GM23248 (cell line): ENCODE data around the gene GBE1.

Experiments used
- EZH2 ChIP-seq: fragments of 200-600 bp; sonication (generic); IDR thresholded peaks from 2 replicates; pipeline ENCODE4 v1.6.1; 2018; ENCODE audit warnings: antibody characterized with exemption, mild to moderate bottlenecking; ENCODE audit not compliant: insufficient read depth, poor library complexity, severe bottlenecking
- EZH2phosphoT487 ChIP-seq: fragments of 200-600 bp; sonication (generic); IDR thresholded peaks from 2 replicates; pipeline ENCODE4 v1.6.1; 2018; ENCODE audit warnings: antibody characterized with exemption, moderate library complexity, mild to moderate bottlenecking, low read depth; ENCODE audit not compliant: insufficient read depth

DNA sequence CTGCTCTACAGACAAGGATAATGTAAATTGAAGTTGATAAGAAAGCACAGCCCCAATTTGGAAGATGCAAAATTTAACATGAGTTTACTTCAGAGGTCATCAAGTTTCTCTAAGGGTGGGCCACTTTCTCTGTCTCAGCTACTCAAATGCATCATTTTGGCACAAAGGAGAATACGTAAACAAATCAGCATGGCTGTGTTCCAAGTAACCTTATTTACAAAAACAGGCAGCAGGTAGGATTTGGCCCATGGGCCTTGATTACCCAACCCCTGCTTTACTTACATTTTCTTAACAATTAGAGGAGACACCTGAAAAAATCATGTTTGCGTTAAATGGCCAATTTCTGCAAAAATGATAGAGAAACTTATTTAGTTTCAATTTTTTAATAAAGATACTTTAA lies 181.7 kb downstream of the GBE1 start:
- TF ChIP-seq EZH2 = no peak
- no peak for TF ChIP-seq EZH2phosphoT487
